Epidermal melanocyte (primary cell): Measurements from ENCODE around the gene LDB3.
A peak's percentile ranks its signal among the peaks of the same experiment; 100 is the strongest.

Experiments used
- DNase-seq: peaks from one replicate; pipeline ENCODE4 v3.0.0; 2011; ENCODE audit warnings: low spot score; ENCODE audit not compliant: insufficient read length

Gene LDB3

GRCh38 chr10:86684331-86685097 is 16.2 kb downstream of the LDB3 start:
- DNase-seq, result no peak

GRCh38 chr10:86685416-86685815 is 17.1 kb downstream of the LDB3 start:
- DNase-seq, result no peak

GRCh38 chr10:86685893-86686632 is 17.8 kb downstream of the LDB3 start:
- DNase-seq, result no peak

GRCh38 chr10:86686972-86687371 is 18.7 kb downstream of the LDB3 start:
- no peak for DNase-seq

- DNase-seq, result no peak
These were observed 19.4 kb downstream of the LDB3 start for GRCh38 chr10:86687750-86688149.

- peak; percentile 54 for DNase-seq
These were observed 20.1 kb downstream of the LDB3 start for GRCh38 chr10:86688398-86688921.

- no peak for DNase-seq
These were observed 20.8 kb downstream of the LDB3 start for GRCh38 chr10:86689146-86689545.

- DNase-seq, result no peak
These were observed 21.9 kb downstream of the LDB3 start for GRCh38 chr10:86690231-86690630.

GRCh38 chr10:86690657-86691084 is 22.4 kb downstream of the LDB3 start:
- no peak for DNase-seq

- DNase-seq, result no peak
These were observed 23.2 kb downstream of the LDB3 start for GRCh38 chr10:86691333-86692022.

DNA sequence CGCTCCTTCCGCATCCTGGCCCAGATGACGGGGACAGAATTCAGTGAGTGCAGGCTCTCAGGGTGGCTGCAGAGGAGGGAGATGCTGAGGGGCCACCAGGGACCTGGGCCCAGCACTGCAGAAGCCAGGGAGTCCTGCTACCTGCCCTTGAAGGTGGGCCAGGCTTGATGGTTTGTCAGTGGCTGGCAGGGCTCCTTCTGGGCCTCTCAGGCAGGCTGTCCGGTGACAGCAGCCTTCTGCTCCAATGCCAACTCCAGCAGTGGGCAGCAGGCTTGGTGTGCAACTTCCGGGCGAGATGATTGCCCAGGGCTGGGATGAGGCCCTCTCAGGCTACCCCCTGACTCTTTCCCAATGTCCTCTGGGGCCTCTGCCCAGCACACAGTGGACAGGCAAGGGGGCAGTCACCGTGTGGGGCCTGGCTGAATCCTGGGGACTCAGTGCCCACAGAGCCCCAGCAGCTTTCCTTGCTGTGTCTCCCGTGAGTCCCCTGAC is 23.8 kb downstream of the LDB3 start:
- DNase-seq, result no peak

DNA sequence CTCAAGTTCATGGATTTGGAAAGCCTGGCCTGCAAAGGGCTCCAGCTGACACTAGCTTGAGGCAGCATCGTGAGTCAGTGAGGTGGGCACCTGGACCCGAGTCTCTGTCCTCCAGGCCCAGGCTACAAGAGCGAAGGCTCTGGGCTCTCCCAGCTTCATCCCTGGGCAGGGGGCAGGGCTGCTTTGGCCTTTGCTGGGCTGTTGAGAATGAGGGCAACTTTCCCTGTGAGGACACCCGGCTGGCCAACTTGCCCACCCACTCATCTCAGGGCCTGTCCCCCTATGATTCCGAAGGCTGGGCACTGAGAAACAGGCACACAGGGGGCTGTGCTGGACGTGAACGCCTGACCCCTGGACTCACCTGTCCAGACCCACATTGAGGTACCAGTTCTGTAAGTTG is 24.4 kb downstream of the LDB3 start:
- DNase-seq, result no peak

DNA sequence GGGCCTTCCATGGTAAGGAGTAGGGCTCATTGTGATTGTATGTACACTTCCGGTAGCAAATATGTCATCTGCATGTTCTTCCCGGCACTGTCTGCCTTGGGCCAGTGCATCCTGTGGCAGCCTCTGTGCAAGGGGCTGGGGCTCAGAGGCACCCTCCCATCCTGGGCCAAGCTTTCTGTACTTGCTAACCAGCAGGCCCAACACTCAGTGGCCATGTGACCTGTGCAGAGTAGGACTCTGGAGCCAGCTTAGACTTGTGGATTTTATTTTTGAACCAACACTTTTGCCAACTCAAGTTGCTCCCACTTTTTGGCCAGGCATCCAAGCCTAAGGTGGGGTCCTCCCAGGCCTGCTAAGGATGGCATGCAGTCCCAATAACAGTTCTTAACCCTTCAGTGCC is 25.0 kb downstream of the LDB3 start:
- DNase-seq, result no peak

GRCh38 chr10:86693721-86694369 is 25.5 kb downstream of the LDB3 start:
- DNase-seq, result peak; percentile 40

DNA sequence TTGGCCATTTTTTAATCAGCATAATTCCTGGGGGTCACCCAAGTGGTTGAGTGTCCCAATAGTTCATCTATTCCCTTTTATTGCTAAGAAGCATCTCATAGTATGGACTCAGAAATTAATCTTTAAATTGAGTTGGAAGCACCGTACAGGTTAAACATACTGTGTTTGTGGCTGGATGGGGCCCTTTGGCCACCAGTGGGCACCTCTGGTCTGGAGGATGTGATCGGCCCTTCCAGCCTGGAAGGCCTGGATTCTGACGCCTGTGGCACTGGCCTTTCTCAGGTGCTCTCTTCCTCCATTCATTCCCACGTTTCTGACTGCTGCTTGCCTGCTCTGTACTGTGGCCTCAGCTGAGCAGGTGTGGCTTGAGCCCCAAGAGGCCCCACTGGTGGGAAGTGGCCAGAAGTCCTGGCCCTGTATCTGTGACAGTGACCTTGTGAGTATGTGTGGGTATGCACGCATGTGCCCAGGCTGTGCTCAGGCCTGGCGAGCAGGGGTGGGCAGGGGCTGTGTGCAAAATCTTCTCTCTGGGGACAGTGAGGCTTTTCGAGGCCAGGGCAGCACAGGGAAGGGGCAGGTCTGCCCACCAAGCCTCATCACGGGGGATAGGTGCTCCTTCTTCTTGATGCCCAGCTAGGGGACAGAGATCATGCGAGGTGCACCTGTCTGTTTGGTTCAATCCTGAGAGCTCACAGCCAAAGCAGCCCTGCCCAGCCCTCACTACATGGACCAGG is 30.1 kb downstream of the LDB3 start:
- DNase-seq, result no peak

DNA sequence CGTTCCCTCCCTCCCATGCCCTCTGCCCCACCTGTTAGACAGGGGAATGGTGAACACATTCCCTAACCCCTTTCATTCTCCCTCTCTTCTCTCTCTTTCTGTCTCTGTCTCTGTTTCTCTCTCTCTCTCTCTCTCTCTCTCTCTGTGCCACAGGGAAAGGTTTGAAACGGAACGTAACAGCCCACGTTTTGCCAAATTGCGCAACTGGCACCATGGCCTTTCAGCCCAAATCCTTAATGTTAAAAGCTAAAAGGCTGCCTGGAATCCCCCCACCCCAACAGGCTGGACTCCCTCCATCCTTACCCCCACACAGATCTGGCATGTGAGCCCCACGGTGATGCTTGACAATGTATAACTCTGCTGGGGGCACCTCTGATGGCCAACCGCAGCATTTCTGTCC is 30.8 kb downstream of the LDB3 start:
- no peak for DNase-seq

DNA sequence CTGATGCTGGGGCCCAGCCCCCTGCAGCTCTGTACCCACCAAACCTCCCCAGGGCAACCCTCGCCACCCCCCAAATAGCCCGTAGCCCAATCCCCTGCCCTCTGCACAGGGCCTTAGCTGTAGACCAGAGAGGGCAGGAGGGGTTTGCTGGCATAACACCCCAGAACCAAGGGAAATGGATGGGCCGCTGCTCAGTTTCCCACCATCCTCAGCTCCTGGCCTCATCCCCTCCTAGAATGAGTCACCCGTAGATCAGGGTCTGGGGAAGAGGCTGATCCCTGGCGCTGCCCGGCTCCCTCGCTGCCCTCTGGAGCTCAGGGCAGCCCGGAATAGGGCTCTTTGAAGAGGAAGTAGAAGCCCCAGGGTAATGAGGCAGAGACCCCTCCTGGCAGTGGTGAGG is 31.2 kb downstream of the LDB3 start:
- no peak for DNase-seq

DNA sequence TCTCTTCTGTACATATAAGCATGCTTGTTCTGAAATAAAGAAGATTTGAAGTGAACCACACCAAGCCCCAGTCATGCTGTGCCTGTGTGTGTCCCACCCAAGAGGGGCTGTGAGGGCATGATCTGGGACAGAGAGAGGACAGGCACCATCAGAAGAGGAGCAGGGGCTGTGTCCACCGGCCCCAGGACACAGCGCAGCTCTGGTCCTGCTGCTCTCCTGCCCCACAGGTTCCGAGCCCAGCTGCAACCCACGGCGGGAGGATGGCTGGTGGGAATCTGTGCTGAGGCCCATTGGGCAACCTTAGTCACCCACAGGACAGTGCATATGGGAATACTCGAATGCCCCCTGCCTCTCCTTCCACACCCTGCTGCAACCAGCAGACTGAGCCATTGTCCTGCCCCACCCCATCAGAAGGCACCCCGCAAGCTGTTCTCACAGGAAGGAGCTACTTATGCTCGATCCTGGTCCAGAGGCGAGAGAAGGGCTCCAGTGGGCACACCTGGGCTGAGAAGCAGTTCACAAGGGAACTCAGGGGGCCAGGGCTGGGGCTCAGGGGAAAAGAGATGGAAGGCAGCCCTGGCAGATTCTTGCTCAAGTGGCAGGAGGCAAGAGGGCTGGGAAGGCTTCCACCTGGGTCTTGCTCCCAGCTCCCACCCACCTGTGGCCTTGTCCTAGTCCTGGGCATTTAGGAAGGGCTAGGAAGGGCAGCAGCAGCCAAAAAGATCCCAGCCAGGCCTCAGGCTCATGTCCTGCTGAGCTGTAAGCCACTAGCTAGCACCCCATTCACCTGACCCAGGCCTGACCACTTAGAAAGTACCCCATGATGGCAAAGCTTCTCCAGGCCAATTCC is 31.9 kb downstream of the LDB3 start:
- DNase-seq, result no peak

DNA sequence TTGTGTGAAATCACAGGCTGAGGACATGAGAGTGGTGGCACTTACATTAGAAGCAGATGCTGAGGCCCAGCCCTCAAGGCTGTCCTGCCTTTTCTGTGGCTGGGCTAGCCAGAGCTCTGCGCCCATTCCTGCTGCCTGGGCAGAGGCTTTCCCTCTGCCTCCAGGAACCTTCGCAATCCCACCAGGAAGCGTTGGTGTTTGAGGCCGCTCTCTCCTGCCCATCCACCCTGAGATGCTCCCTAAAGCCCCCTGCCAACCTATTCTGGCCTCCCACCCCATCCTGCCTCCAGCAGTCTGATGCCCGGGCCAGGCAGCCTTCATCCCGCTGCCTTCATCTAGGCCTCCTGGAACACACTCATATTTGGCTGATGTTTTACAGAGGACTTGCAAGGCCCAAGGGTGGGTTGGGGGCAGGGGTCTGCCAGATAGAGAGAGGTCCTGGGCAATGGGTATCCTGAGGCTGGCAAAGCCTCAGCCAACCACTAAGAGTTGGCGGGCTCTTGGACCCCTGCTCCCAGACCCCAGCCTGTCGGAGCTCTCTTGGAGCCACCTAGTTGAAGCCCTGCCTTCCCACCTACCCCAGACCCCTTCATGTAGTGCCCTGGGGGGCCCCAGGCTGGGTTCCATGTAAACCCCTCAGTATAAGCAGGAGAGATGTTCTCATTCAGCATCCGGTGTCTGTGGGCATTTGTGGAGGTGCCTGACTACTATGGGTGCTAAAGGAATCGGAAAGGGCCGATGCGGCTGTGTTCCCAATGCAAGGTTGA is 32.7 kb downstream of the LDB3 start:
- no peak for DNase-seq
